ENCODE results near the gene RNASEH2A. TPM values are rescaled to one million over a fixed set of nuclear protein-coding genes. Genes with fewer than 3 reads are reported as not detected.

The RNASEH2A gene
- total and polyA plus RNA-seq, 2 donors (not counting 1 experiment from before 2014, with no cell fraction given), result 14.5 to 18.9 TPM

DNA sequence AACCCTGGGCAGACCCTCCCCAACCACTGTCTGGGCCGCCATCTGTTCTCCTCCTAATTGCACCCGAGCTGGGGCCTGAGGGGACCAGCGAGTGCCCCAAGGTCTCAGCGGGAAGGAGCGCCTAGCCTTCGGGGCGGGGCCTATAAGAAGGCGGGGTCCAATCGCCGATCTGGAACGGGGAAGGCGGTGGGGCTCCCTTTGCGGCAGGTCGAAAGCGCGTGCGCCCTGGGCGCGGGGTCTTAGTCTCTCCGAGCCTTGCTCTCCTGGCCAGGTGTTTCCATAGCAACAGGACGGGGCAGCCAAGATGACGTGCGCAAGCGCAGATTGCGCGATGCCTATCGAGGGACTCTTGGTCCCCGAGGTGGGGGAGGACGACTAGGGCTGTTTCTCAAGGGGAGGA is 34.7 kb downstream of the RNASEH2A start:
- Histone ChIP-seq H3K4me1 (ENCODE audit: control insufficient read depth in 2 of 2, insufficient read depth in 2 of 2, low read length in 2 of 2) (peaks cover 28 to 36% of the 10 kb centered on the region in 2 donors), H3K36me3 (replicated peaks in 1 of 2; ENCODE audit: control extremely low read depth in 1 of 2, control insufficient read depth in 1 of 2, extremely low read depth in 1 of 2, insufficient read depth in 2 of 2, low read length in 1 of 2) (no peaks in the 10 kb centered on the region), H2AFZ (ENCODE audit: insufficient read depth, low read depth, low read length, poor library complexity, severe bottlenecking) (peak overlapping the region; percentile 9), H3K79me2 (ENCODE audit: control insufficient read depth, insufficient read depth, low read length) (no peaks in the 10 kb centered on the region), H3K4me2 (replicated peaks; ENCODE audit: low read depth, low read length, poor library complexity, severe bottlenecking) (peak overlapping the region; percentile 69), H3K9me3 (ENCODE audit: control extremely low read depth in 1 of 3, control insufficient read depth in 2 of 3, insufficient read depth in 1 of 3, low read length in 2 of 3) (peaks cover 0 to 24% (median 0%) of the 10 kb centered on the region in 3 donors), H3K4me3 (ENCODE audit: control extremely low read depth in 1 of 5, extremely low read depth in 1 of 5, insufficient read depth in 1 of 5, low read depth in 2 of 5, low read length in 4 of 5) (peak overlapping the region in 1 of 5 experiments; percentile 29), H3K27ac (ENCODE audit: low read length in 2 of 2) (no peak overlapping the region), H4K20me1 (ENCODE audit: control insufficient read depth, insufficient read depth, low read length, poor library complexity, severe bottlenecking) (no peaks in the 10 kb centered on the region), H3K27me3 (replicated peaks in 1 of 4; ENCODE audit: control extremely low read depth in 1 of 4, control insufficient read depth in 3 of 4, insufficient read depth in 4 of 4, low read length in 3 of 4) (peaks cover 6 to 86% (median 46%) of the 10 kb centered on the region in 4 experiments), H3K9ac (ENCODE audit: low read length) (peak overlapping the region; percentile 15)
- Mint-ChIP-seq H3K27me3 (peaks cover 67% of the 10 kb centered on the region), H3K27ac (no peak overlapping the region), H3K9me3 (ENCODE audit: insufficient read depth) (no peaks in the 10 kb centered on the region), H3K4me1 (peaks cover 35% of the 10 kb centered on the region), H3K4me3 (peak overlapping the region; percentile 52)
- POLR2A ChIA-PET, result interaction anchor here (0.6 to 0.7 kb wide), 2 partner anchors 21 to 160 kb away, joined by 3 to 4 read pairs; no protein-coding TSS in a partner anchor
- intact Hi-C loops (cut with micrococcal nuclease), result no loop called here
- TF ChIP-seq EZH2 (IDR thresholded peaks at IDR 0.05; ENCODE audit: borderline replicate concordance, insufficient read depth, low read depth, low read length, poor library complexity, severe bottlenecking), result no peak
- TF ChIP-seq, protein P1, sequence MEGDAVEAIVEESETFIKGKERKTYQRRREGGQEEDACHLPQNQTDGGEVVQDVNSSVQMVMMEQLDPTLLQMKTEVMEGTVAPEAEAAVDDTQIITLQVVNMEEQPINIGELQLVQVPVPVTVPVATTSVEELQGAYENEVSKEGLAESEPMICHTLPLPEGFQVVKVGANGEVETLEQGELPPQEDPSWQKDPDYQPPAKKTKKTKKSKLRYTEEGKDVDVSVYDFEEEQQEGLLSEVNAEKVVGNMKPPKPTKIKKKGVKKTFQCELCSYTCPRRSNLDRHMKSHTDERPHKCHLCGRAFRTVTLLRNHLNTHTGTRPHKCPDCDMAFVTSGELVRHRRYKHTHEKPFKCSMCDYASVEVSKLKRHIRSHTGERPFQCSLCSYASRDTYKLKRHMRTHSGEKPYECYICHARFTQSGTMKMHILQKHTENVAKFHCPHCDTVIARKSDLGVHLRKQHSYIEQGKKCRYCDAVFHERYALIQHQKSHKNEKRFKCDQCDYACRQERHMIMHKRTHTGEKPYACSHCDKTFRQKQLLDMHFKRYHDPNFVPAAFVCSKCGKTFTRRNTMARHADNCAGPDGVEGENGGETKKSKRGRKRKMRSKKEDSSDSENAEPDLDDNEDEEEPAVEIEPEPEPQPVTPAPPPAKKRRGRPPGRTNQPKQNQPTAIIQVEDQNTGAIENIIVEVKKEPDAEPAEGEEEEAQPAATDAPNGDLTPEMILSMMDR (IDR thresholded peaks at IDR 0.05), result no peak
- CTCF ChIA-PET, result interaction anchor here (1.0 kb wide), 1 partner anchor 83 kb away, joined by 3 read pairs; no protein-coding TSS in a partner anchor
- ATAC-seq (ENCODE audit: low read depth) (no peak), DNase-seq (peak; percentile 48)
- 8% methylated on average over 29 of the region's 29 CpGs for WGBS (ENCODE audit: insufficient coverage)

- H3K4me1 ChIP-seq (ENCODE audit: control insufficient read depth in 2 of 2, insufficient read depth in 2 of 2, low read length in 2 of 2), result peaks cover 33 to 39% of the 10 kb centered on the region in 2 donors
- peaks cover 0 to 20% (median 0%) of the 10 kb centered on the region in 3 donors for H3K9me3 ChIP-seq (ENCODE audit: control extremely low read depth in 1 of 3, control insufficient read depth in 2 of 3, insufficient read depth in 1 of 3, low read length in 2 of 3)
- TF ChIP-seq, protein P1 (IDR thresholded peaks at IDR 0.05), result no peak
- no peak for TF ChIP-seq EZH2 (IDR thresholded peaks at IDR 0.05; ENCODE audit: borderline replicate concordance, insufficient read depth, low read depth, low read length, poor library complexity, severe bottlenecking)
- H2AFZ ChIP-seq (ENCODE audit: insufficient read depth, low read depth, low read length, poor library complexity, severe bottlenecking), result no peak overlapping the region
- Mint-ChIP-seq H3K9me3 (ENCODE audit: insufficient read depth) (no peaks in the 10 kb centered on the region), H3K4me3 (no peak overlapping the region), H3K27ac (no peak overlapping the region), H3K4me1 (peaks cover 34% of the 10 kb centered on the region), H3K27me3 (peaks cover 59% of the 10 kb centered on the region)
- intact Hi-C loops (cut with micrococcal nuclease), result no loop called here
- H3K36me3 ChIP-seq (replicated peaks in 1 of 2; ENCODE audit: control extremely low read depth in 1 of 2, control insufficient read depth in 1 of 2, extremely low read depth in 1 of 2, insufficient read depth in 2 of 2, low read length in 1 of 2), result no peaks in the 10 kb centered on the region
- no peak for DNase-seq
- H3K4me2 ChIP-seq (replicated peaks; ENCODE audit: low read depth, low read length, poor library complexity, severe bottlenecking), result no peak overlapping the region
- no peak for ATAC-seq (ENCODE audit: low read depth)
- peaks cover 4 to 87% (median 38%) of the 10 kb centered on the region in 4 experiments for H3K27me3 ChIP-seq (replicated peaks in 1 of 4; ENCODE audit: control extremely low read depth in 1 of 4, control insufficient read depth in 3 of 4, insufficient read depth in 4 of 4, low read length in 3 of 4)
- POLR2A ChIA-PET, result no interaction called here
- 93% methylated on average over 18 of the region's 18 CpGs for WGBS (ENCODE audit: insufficient coverage)
- H4K20me1 ChIP-seq (ENCODE audit: control insufficient read depth, insufficient read depth, low read length, poor library complexity, severe bottlenecking), result no peaks in the 10 kb centered on the region
- H3K79me2 ChIP-seq (ENCODE audit: control insufficient read depth, insufficient read depth, low read length), result no peaks in the 10 kb centered on the region
- CTCF ChIA-PET, result no interaction called here
- no peak overlapping the region for H3K27ac ChIP-seq (ENCODE audit: low read length in 2 of 2)
- H3K4me3 ChIP-seq (ENCODE audit: control extremely low read depth in 1 of 5, extremely low read depth in 1 of 5, insufficient read depth in 1 of 5, low read depth in 2 of 5, low read length in 4 of 5), result no peak overlapping the region
- no peak overlapping the region for H3K9ac ChIP-seq (ENCODE audit: low read length)
Measured at GRCh38 chr19:12842511-12842910, 36.1 kb downstream of the RNASEH2A start.
